ENCODE results near the gene RNF220.
"Not testable (repeated sequence)": the region's sequence is repeated elsewhere in the genome, so short reads cannot be mapped to it uniquely, and the experiment has no call there.

The RNF220 gene

DNA sequence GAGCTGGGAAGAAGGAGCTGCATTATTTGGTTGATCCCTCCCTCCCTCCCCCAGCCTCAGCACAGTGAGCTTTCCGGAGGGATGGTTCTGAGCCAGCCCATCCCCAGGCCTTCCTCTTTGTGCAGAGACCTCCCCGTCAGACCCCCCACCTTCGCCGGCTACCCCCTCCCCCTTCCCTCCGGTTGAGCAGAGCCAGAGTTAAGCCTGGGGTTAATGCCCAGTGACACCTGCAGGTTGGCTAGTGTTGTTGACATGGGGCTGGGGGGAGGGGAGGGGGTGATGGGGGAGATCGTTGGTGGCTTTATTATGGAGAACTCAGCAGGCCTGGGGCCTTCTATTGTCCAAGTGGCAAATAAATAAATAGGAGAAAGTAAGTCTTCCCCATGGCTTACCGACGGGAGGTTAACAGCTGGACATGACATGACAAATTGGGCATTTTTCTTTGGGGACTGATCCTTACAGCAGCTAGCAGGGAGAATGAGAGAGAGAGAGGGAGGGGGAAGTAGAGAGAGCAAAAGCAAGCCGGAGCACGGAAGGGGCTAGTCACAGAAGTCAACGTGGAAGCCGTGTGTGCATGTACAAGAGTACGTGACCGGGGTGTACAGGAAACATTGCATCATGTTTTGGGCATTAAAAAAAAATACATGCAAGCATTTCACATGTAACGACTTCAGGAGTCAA is 138.1 kb downstream of the RNF220 start:
- no peak for TF ChIP-seq POLR2A (IDR thresholded peaks at IDR 0.05; ENCODE audit: low read depth, low read length)
- no peak for FAIRE-seq
- DNase-seq (ENCODE audit: insufficient read length, low spot score): no peak

DNA sequence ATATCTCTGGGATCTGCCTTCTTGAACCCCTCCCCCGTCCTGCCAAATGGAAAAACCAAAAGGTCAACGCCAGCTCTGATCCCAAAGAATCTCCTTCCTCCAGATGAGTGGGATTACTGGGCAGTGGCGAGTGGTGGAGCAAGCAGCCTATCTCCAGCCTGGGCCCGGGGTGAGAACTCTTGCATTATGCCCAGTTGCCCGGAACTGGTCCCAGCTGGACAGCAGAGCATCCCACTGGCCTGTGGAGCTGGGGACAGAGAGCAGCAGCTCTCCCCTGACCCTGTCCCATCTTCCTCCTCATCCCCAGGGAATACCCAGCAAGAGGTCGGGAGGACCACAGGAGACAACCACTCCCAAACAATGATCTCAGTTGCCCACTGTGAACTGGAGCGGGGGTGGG is 138.7 kb downstream of the RNF220 start:
- FAIRE-seq: no peak
- DNase-seq (ENCODE audit: insufficient read length, low spot score): no peak
- no peak for TF ChIP-seq POLR2A (IDR thresholded peaks at IDR 0.05; ENCODE audit: low read depth, low read length)

DNA sequence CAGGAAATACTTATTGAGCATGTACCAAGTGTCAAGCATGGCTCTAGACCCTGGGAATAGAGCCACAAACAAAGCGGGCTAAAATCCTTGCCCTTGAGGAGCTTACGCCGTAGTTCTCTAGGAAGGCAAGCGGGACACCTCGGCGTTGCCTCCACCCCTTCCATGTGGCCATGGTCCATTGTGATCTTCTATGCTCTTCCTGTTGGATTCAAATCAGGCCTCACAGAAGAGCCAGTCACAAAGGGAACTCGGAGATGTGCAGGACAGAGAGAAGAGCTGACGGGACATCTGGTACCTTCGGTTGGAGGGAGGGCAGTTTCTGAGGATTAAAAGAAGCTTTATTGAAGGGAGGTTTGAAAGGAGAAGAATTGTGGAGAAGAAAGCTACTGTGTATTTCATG is 139.9 kb downstream of the RNF220 start:
- DNase-seq (ENCODE audit: insufficient read length, low spot score): no peak
- FAIRE-seq: no peak
- no peak for TF ChIP-seq POLR2A (IDR thresholded peaks at IDR 0.05; ENCODE audit: low read depth, low read length)

DNA sequence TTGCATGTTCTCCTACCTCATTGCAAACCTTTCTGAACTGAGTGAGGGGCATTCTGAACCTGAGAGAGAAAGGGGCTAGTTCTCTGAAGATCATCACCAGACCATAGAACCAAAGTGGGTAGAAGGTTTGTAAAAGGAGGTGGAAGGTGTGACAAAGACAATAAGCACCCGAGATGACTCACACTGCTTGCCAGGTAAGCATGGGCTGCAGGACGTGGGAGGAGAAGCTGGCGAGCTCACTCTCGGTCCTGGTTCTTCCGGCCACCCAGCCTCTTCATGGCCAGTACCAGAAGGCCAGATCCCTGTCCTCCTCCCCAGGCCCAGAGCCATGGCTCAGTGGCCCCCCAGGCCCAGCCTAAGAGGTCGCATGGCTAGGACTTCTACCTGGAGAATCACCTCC is 140.9 kb downstream of the RNF220 start:
- FAIRE-seq (no peak), DNase-seq (ENCODE audit: insufficient read length, low spot score) (no peak)
- no peak for TF ChIP-seq POLR2A (IDR thresholded peaks at IDR 0.05; ENCODE audit: low read depth, low read length)

DNA sequence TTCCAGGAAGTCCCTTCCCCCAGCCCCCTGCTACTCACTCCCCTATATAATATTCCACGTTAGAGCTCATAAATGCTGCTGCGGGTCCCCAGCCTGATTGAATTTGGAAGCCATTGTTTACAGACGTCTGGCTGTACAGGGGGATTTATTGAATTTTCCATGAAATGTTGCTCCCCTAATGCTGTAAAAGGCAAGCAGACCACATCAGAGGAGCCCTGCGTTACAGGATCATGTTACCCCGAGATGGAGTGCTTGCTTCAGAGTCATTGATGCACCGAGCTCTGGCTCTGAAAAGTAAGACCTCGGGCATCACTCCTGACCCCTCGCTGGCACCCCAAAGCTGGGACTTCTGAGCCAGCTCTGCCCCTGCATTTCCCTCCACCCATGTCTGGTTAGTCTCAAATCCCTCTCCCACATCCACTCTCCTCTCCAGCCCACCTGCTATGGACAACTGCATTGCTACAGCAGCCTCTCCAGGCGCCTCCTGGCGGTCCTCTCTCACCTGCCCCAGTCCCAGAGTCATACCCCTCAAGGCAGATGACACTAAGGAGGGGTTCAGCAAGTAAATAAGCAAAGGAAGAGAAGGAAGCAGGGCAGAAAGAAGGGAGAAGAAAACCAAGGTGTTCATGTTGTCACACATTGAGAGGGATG is 141.5 kb downstream of the RNF220 start:
- TF ChIP-seq POLR2A (IDR thresholded peaks at IDR 0.05; ENCODE audit: low read depth, low read length): no peak
- FAIRE-seq: no peak

DNA sequence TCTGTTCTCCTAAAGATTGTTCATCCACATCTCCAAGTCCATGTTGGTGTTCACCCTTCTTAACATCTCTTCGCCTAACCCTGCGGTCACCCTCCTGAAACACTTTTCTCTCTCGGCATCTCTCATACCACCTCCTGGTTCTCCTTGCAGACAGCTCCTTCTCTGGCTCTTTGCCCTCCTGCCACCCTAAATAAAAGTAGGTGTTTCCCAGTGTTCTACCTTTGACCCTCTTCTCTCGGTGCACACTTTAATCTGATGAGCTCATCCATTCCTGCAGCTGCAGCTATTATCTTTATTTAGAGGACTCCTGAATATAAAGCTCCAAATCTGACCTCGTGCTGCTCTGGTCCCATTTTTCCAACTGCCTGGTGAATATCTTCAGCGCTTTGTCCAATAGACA is 142.3 kb downstream of the RNF220 start:
- no peak for DNase-seq (ENCODE audit: insufficient read length, low spot score)
- FAIRE-seq: no peak
- TF ChIP-seq POLR2A (IDR thresholded peaks at IDR 0.05; ENCODE audit: low read depth, low read length): no peak

More for the DNA sequence above, 141.5 kb downstream of the RNF220 start:
- no peak for DNase-seq (ENCODE audit: insufficient read length, low spot score)

DNA sequence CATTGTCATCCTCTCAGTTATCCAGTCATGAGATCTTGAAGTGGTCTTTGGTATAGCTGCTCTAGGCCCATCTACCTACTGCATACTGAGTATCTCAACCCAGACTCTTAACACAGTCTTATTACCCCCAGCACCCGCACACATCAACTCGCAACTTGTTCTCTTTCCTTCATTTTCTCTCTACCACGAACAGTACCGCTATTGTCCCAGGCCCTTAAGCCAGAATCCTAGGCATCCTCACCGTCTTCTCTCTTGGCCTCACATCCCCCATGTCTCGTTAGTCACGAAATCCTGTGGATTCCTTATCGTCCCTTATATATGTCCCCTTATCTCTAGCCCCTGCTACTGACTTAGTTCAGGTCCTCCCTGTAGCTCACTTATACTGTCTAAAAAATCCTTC is 142.8 kb downstream of the RNF220 start:
- DNase-seq (ENCODE audit: insufficient read length, low spot score) (no peak), FAIRE-seq (no peak)
- TF ChIP-seq POLR2A (IDR thresholded peaks at IDR 0.05; ENCODE audit: low read depth, low read length): no peak

DNA sequence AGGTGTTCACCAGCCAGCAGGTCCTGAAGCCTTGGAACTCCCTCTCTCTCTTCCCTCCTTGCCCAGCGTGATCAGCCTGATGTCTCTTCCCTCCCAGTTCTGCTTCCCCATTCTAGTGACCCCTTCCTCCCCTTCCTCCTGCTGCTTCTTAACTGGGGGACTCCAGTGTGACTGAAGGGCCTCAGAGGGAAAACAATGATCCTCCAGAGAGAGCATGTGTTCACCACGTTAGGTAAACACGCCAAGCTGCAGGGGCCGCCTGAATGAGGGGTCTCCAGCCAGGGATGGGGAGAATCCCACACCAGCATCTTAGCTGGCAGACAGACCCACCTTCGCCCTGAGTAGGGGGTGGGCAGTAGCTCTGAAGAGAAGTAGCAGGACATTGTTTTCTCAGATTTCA is 144.5 kb downstream of the RNF220 start:
- FAIRE-seq: no peak
- TF ChIP-seq POLR2A (IDR thresholded peaks at IDR 0.05; ENCODE audit: low read depth, low read length): no peak

DNA sequence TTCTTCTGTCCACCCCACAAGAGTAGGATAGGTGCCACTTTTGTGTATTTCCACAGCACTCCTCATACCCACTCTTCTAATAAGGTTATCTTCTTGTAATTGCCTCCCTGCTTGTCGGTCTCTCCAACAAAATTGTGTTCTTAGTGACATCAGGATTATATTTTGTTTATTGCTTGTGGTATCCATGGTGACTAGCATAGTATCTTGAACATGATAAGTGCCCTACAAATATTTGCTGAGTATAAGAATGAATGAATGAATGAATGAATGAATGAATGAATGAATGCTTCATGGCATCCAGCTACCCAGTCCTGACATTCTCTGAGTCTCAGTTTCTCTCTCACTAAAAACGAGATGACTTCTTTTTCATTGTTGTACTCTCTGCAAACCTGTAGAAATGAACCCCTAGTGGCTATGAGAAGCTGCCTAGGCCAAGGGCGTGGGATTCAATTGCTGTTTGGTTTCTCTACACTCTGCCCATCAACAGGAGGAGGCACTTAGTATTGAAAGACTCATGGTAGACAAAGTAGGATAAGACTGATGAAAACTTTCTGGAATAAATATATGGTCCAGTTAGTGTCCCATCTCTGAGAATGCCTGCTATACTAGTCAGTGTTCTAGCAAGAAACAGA is 148.2 kb downstream of the RNF220 start:
- FAIRE-seq: no peak
- DNase-seq (ENCODE audit: insufficient read length, low spot score): no peak
- no peak for TF ChIP-seq POLR2A (IDR thresholded peaks at IDR 0.05; ENCODE audit: low read depth, low read length)

More for the DNA sequence above, 144.5 kb downstream of the RNF220 start:
- no peak for DNase-seq (ENCODE audit: insufficient read length, low spot score)

DNA sequence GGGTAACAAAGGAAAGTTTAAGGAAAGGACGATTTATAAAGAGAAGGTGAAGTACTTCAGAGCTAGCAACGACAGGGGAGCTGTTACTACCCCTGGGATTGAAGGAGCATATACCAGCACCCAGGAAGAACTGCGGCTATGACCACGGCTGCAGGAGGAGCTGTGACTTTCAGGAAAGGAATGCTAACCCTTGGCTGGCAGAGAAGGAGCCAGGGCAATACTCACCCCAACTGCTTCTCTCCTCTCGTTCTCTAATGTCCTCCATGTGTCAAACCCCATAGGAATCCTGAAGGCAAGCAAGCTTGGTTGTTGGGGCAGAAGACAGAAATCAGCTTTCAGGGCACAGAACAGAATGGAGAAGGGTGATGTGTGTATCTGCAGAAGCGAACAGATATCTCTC is 148.7 kb downstream of the RNF220 start:
- no peak for TF ChIP-seq POLR2A (IDR thresholded peaks at IDR 0.05; ENCODE audit: low read depth, low read length)
- FAIRE-seq: peak; percentile 91
- DNase-seq (ENCODE audit: insufficient read length, low spot score): peak; percentile 98

DNA sequence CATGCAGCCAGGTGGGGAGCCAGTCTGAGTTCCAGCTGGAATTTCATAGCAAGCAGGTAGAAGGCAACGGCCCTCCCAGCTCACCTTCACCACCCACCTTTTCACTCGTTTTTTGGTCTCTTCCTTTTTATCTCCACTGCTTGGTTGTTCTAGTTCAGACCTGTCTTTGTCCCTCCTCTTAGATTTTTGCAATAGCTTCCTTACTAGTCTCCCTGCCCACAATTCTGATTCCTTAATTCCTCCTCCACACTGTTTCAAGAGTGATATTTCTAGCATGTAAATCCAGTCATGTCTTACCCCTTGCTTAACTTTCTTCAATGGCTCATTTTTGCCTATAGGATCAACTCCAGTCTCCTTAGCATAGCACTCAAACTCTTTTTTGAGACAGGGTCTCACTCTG is 149.7 kb downstream of the RNF220 start:
- no peak for TF ChIP-seq POLR2A (IDR thresholded peaks at IDR 0.05; ENCODE audit: low read depth, low read length)
- FAIRE-seq (no peak), DNase-seq (ENCODE audit: insufficient read length, low spot score) (no peak)

DNA sequence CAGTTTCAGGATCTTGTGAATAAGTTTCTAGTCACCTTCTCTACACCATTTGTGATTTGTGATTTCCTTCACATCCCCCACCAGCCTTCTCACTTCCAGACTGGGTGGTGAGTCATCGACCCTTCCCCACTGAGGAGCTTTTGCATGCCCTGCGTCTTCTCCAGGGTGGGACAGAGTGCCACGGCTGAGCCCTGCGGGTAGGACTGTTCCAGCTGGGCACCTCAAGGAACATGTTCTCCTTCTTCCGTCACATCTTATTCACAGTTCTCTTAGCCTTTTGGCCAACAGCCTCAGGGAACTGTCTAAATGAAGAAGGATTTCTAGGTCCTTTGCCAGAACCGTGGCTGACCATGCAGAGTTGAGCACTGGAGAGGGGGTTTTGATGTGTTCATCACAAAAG is 152.7 kb downstream of the RNF220 start:
- no peak for TF ChIP-seq POLR2A (IDR thresholded peaks at IDR 0.05; ENCODE audit: low read depth, low read length)
- DNase-seq (ENCODE audit: insufficient read length, low spot score): no peak
- FAIRE-seq: no peak

DNA sequence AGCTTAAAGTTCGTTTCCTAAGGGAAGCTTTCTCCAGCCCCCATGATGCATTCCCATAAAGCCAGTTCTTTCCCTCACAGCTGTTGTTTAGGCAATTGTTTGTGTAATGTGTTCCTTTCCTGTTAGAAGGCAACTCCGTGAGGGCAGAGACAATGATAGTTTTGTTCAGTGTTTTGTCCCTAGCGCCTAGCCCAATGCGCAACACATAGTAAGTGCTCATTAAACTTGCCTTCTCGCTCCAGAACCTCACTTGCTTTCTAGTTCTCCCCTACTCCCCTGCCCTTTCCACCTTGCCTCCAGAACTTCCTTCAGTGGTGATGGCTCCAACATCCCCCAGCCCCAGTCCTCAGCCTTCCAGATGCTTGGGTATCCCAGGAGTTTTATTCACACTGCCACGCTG is 153.8 kb downstream of the RNF220 start:
- DNase-seq (ENCODE audit: insufficient read length, low spot score): no peak
- no peak for FAIRE-seq
- no peak for TF ChIP-seq POLR2A (IDR thresholded peaks at IDR 0.05; ENCODE audit: low read depth, low read length)

DNA sequence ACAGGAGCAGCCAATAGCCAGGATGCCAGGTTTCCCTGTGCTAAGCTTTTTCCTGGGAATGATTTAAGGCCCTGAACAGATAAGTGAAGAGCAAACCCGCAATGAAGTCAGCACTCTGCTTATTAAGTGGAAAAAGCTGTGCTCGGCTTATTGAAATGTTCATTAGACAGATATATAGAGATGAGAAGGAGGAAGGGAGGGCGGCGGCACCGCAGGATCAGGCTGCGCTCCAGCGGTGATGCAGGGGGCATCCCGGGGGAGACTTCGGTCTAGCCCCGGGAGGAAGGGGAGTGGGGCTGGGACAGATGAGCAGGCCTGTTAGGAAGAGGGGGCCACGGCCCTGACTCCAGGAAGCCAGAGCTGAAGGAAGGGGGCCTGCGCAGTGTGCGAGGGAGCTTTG is 154.3 kb downstream of the RNF220 start:
- FAIRE-seq (no peak), DNase-seq (ENCODE audit: insufficient read length, low spot score) (no peak)
- no peak for TF ChIP-seq POLR2A (IDR thresholded peaks at IDR 0.05; ENCODE audit: low read depth, low read length)

DNA sequence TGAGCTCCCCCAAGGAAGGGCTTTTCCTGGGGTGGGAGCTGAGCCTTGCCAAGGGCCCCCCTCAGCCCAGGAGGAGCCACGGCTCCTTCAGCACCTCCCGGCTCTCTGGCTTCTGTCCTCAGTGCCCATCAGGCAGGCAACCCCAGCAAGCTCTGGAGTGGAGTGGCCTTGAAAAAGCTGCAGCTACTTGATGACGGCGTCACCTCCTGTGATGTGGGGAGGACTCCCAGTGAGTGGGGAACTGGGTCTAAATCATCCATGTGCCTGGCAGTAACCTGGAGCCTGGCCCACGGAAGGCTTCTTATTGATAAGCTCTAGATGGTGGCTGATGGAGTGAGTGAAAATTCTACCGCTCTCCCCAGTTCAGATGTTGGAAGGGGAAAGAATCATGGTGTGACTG is 154.9 kb downstream of the RNF220 start:
- DNase-seq (ENCODE audit: insufficient read length, low spot score) (no peak), FAIRE-seq (no peak)
- TF ChIP-seq POLR2A (IDR thresholded peaks at IDR 0.05; ENCODE audit: low read depth, low read length): no peak

DNA sequence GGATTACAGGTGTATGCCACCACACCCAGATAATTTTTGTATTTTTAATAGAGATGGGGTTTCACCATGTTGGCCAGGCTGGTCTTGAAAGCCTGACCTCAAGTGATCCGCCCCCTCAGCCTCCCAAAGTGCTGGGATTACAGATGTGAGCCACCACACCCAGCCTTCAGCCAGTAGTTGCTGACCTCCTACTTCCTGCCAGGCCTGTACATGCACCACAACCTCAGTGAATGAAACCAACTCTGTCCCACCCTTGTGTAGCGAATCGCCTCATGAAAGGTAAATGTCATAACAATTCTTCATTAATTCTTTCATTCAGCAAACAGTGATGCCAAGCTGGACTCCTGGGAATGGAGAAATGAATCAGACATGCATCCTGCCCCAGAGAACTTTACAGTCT is 155.6 kb downstream of the RNF220 start:
- not testable (repeated sequence) for DNase-seq (ENCODE audit: insufficient read length, low spot score); FAIRE-seq
